ENCODE data around the gene NTN4. TPM values are rescaled to one million over a fixed set of nuclear protein-coding genes. Genes with fewer than 3 reads are reported as not detected.
"Not testable (repeated sequence)": the region's sequence is repeated elsewhere in the genome, so short reads cannot be mapped to it uniquely, and the experiment has no call there.

The NTN4 gene
- total RNA-seq, 4 donors from 2014 or later: 5.0 to 22.5 (median 12.4) TPM

- Histone ChIP-seq H3K4me3 (no peak overlapping the region), H3K27ac (no peak overlapping the region), H3K27me3 (peaks cover 0 to 24% (median 0%) of the 10 kb centered on the region in 4 donors), H3K36me3 (no peaks in the 10 kb centered on the region), H3K9me3 (no peaks in the 10 kb centered on the region), H3K4me1 (peaks cover 9 to 79% (median 17%) of the 10 kb centered on the region in 3 donors)
- TF ChIP-seq POLR2A (IDR thresholded peaks at IDR 0.05): no peak
- TF ChIP-seq, protein P1, sequence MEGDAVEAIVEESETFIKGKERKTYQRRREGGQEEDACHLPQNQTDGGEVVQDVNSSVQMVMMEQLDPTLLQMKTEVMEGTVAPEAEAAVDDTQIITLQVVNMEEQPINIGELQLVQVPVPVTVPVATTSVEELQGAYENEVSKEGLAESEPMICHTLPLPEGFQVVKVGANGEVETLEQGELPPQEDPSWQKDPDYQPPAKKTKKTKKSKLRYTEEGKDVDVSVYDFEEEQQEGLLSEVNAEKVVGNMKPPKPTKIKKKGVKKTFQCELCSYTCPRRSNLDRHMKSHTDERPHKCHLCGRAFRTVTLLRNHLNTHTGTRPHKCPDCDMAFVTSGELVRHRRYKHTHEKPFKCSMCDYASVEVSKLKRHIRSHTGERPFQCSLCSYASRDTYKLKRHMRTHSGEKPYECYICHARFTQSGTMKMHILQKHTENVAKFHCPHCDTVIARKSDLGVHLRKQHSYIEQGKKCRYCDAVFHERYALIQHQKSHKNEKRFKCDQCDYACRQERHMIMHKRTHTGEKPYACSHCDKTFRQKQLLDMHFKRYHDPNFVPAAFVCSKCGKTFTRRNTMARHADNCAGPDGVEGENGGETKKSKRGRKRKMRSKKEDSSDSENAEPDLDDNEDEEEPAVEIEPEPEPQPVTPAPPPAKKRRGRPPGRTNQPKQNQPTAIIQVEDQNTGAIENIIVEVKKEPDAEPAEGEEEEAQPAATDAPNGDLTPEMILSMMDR (IDR thresholded peaks at IDR 0.05): no peak
- 86 to 91% methylated on average over 11 to 12 of the region's 12 CpGs for WGBS, 2 donors
- no peak for DNase-seq
- intact Hi-C loops (cut with DNase I): no loop called here
These were observed 3.2 kb downstream of the NTN4 start for GRCh38 chr12:95787274-95787818.

DNA sequence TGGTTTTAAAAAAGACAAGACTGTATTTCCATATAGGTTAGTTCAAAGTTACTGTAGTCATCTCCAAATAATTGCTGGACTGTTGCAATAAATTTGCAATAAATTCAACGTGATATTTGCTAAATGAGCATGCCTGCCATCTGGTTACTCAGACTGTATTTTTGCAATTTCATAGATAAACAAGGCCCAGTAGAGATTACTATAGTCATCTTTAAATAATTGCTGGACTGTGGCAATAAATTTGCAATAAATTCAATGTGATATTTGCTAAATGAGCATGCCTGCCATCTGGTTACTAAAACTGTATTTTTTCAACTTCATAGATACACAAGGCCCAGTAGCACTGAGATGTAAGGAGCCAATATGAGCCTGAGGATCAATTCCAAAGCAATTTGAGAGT, 5.6 kb downstream of the NTN4 start:
- intact Hi-C loops (cut with DNase I): no loop called here
- Histone ChIP-seq H3K27me3 (peaks cover 0 to 13% (median 0%) of the 10 kb centered on the region in 4 donors), H3K27ac (no peak overlapping the region), H3K4me3 (no peak overlapping the region), H3K4me1 (peaks cover 9 to 66% (median 17%) of the 10 kb centered on the region in 3 donors), H3K36me3 (no peaks in the 10 kb centered on the region), H3K9me3 (no peaks in the 10 kb centered on the region)
- no peak for DNase-seq
- WGBS, 2 donors: 50 to 86% methylated on average over 1 of the region's 1 CpG
- TF ChIP-seq POLR2A (IDR thresholded peaks at IDR 0.05): no peak
- TF ChIP-seq, protein P1 (IDR thresholded peaks at IDR 0.05): no peak

- no peaks in the 10 kb centered on the region for H3K36me3 ChIP-seq
- H3K4me3 ChIP-seq: no peak overlapping the region
- peaks cover 0 to 7% (median 0%) of the 10 kb centered on the region in 4 donors for H3K27me3 ChIP-seq
- H3K27ac ChIP-seq: no peak overlapping the region
- TF ChIP-seq, protein P1 (IDR thresholded peaks at IDR 0.05): no peak
- no peak for TF ChIP-seq POLR2A (IDR thresholded peaks at IDR 0.05)
- peaks cover 5 to 60% (median 12%) of the 10 kb centered on the region in 3 donors for H3K4me1 ChIP-seq
- WGBS, 2 donors: 51 to 67% methylated on average over 2 to 4 of the region's 4 CpGs
- intact Hi-C loops (cut with DNase I): no loop called here
- DNase-seq: no peak
- no peaks in the 10 kb centered on the region for H3K9me3 ChIP-seq
These were observed 6.3 kb downstream of the NTN4 start for GRCh38 chr12:95784286-95784685.

- DNase-seq; H3K27me3 ChIP-seq; H3K27ac ChIP-seq; intact Hi-C loops (cut with DNase I); H3K4me3 ChIP-seq: not testable (repeated sequence)
- H3K36me3 ChIP-seq: peaks cover 0 to 15% (median 0%) of the 10 kb centered on the region in 3 donors
- 81% methylated on average over 4 of the region's 10 CpGs; no CpG with 5 or more reads in 1 of the 2 donors for WGBS, 2 donors
- peaks cover 0 to 11% (median 0%) of the 10 kb centered on the region in 3 donors for H3K4me1 ChIP-seq
- H3K9me3 ChIP-seq: peaks cover 0 to 12% (median 0%) of the 10 kb centered on the region in 3 donors
These were observed 15.1 kb downstream of the NTN4 start for GRCh38 chr12:95775466-95775865.

DNA sequence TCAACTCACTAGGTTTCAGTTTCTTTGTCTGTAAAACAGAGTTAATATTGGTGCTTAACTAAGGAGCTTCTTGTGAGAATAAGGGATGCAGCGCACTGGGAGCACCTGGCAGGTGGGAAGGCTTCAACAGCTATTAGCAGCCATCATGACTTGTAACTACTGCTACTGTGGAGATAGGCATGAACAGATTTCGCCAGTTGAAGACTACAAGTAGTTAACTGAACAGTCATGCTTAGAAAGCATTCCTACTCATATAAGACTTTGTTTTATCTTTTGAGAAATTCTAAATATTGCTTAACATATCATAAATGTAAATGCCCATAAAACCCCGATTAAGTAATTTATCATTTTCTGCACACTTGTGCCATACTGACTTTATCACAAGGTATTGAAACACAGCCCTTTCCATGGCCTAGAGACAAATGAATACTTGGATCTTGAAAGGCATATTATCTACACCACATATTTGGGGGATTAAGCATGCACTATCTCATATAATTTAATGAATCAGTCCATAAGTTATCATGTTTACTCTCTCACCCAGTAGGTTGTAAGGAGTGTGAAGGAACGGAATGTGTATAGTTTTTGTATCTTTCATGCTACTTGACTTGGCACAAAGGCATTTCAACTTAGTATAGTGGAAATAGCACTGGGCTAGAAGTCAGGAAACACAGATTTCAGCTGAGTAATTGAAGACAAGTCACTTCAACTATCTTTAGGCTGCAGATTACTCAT, 16.1 kb downstream of the NTN4 start:
- Histone ChIP-seq H3K9me3 (peaks cover 0 to 12% (median 0%) of the 10 kb centered on the region in 3 donors), H3K4me1 (peaks cover 0 to 11% (median 0%) of the 10 kb centered on the region in 3 donors), H3K27ac (no peak overlapping the region), H3K27me3 (no peaks in the 10 kb centered on the region), H3K4me3 (no peak overlapping the region), H3K36me3 (peaks cover 0 to 15% (median 0%) of the 10 kb centered on the region in 3 donors)
- intact Hi-C loops (cut with DNase I): no loop called here
- no peak for DNase-seq
- WGBS, 2 donors: 63 to 68% methylated on average over 4 of the region's 4 CpGs
- TF ChIP-seq POLR2A (IDR thresholded peaks at IDR 0.05): no peak
- TF ChIP-seq, protein P1 (IDR thresholded peaks at IDR 0.05): no peak

All from esophagus squamous epithelium (tissue), 5 donors.